Smooth muscle cell (in vitro differentiated cells): ENCODE results near the gene ERC2. TPM values are rescaled to one million over a fixed set of nuclear protein-coding genes. Genes with fewer than 3 reads are reported as not detected.

Source experiments
- DNase-seq: peaks from one replicate; lab custom pipeline; 2025; ENCODE audit not compliant: unreplicated experiment; lab: John Stamatoyannopoulos, UW
- H2AFZ ChIP-seq: fragments of 200-600 bp; sonication (generic); 2 replicates; pipeline ENCODE4 v1.6.0; 2016; ENCODE audit warnings: antibody characterized with exemption, low read depth, mild to moderate bottlenecking
- H3F3A ChIP-seq: fragments of 200-600 bp; sonication (generic); 2 replicates; pipeline ENCODE4 v1.6.0; 2017; ENCODE audit warnings: antibody characterized with exemption, low read depth
- H3K27ac ChIP-seq: fragments of 200-600 bp; sonication (generic); 2 replicates; pipeline ENCODE4 v1.5.1; 2016; ENCODE audit warnings: low read depth, mild to moderate bottlenecking
- H3K27me3 ChIP-seq: fragments of 200-600 bp; sonication (generic); 2 replicates; pipeline ENCODE4 v1.6.1; 2016; ENCODE audit warnings: low read depth, mild to moderate bottlenecking
- H3K36me3 ChIP-seq: fragments of 200-600 bp; sonication (generic); 2 replicates; pipeline ENCODE4 v1.5.1; 2016; ENCODE audit warnings: low read depth
- H3K4me1 ChIP-seq: fragments of 200-600 bp; sonication (generic); 2 replicates; pipeline ENCODE4 v1.5.1; 2016; ENCODE audit warnings: low read depth
- H3K4me2 ChIP-seq: fragments of 200-600 bp; sonication (generic); 2 replicates; pipeline ENCODE4 v1.6.0; 2016; ENCODE audit warnings: mild to moderate bottlenecking
- H3K4me3 ChIP-seq: fragments of 200-600 bp; sonication (generic); 2 replicates; pipeline ENCODE4 v1.5.1; 2016; ENCODE audit warnings: mild to moderate bottlenecking
- H3K79me2 ChIP-seq: fragments of 200-600 bp; sonication (generic); 2 replicates; pipeline ENCODE4 v1.6.0; 2016; ENCODE audit warnings: low read depth, mild to moderate bottlenecking
- H3K9ac ChIP-seq: fragments of 200-600 bp; sonication (generic); 2 replicates; pipeline ENCODE4 v1.6.0; 2016; ENCODE audit warnings: low read depth
- H3K9me3 ChIP-seq: fragments of 200-600 bp; sonication (generic); replicated peaks from 2 replicates; pipeline ENCODE4 v1.5.1; 2016; ENCODE audit warnings: low read depth
- H4K20me1 ChIP-seq: fragments of 200-600 bp; sonication (generic); 2 replicates; pipeline ENCODE4 v1.6.0; 2016; ENCODE audit warnings: low read depth
- WGBS: methylation state at CpG from one replicate; pipeline ENCODE4 v1.1.7; 2016; ENCODE audit warnings: low lambda C conversion rate; 5-methylcytosine and 5-hydroxymethylcytosine counted together
- polyA plus RNA-seq: library from polyadenylated mRNA; unstranded; fragments of >200 nt; fragmentation: Nextera tagmentation; extraction: Ambion mirVana; gene quantifications from 2 replicates; pipeline ENCODE4 v1.2.1, GENCODE V29; 2016
- total RNA-seq: library from RNA; depleted of rRNA; stranded (reverse); fragments of >200 nt; gene quantifications from 2 replicates; pipeline ENCODE4 v1.2.3, GENCODE V29; 2014
- TF ChIP-seq, protein P1 (sequence below): fragments of 200-600 bp; sonication (generic); IDR thresholded peaks from 2 replicates; pipeline ENCODE4 v1.5.1; 2017; ENCODE audit warnings: borderline replicate concordance, mild to moderate bottlenecking, antibody characterized with exemption; ENCODE audit not compliant: insufficient read depth, poor library complexity, severe bottlenecking

The ERC2 gene
- total and polyA plus RNA-seq, 2 experiments from 2014 or later: 1.1 TPM; not detected in 1

GRCh38 chr3:56397798-56398197 is 70.5 kb downstream of the ERC2 start:
- Histone ChIP-seq H3F3A (no peaks in the 10 kb centered on the region), H3K79me2 (no peaks in the 10 kb centered on the region), H3K27ac (no peak overlapping the region), H3K4me2 (no peak overlapping the region), H4K20me1 (no peaks in the 10 kb centered on the region), H2AFZ (no peak overlapping the region), H3K4me3 (no peak overlapping the region), H3K36me3 (no peaks in the 10 kb centered on the region), H3K9ac (no peak overlapping the region), H3K9me3 (no peaks in the 10 kb centered on the region), H3K27me3 (no peaks in the 10 kb centered on the region), H3K4me1 (no peaks in the 10 kb centered on the region)
- 96% methylated on average over 2 of the region's 2 CpGs for WGBS
- TF ChIP-seq, protein P1, sequence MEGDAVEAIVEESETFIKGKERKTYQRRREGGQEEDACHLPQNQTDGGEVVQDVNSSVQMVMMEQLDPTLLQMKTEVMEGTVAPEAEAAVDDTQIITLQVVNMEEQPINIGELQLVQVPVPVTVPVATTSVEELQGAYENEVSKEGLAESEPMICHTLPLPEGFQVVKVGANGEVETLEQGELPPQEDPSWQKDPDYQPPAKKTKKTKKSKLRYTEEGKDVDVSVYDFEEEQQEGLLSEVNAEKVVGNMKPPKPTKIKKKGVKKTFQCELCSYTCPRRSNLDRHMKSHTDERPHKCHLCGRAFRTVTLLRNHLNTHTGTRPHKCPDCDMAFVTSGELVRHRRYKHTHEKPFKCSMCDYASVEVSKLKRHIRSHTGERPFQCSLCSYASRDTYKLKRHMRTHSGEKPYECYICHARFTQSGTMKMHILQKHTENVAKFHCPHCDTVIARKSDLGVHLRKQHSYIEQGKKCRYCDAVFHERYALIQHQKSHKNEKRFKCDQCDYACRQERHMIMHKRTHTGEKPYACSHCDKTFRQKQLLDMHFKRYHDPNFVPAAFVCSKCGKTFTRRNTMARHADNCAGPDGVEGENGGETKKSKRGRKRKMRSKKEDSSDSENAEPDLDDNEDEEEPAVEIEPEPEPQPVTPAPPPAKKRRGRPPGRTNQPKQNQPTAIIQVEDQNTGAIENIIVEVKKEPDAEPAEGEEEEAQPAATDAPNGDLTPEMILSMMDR: no peak
- no peak for DNase-seq

DNA sequence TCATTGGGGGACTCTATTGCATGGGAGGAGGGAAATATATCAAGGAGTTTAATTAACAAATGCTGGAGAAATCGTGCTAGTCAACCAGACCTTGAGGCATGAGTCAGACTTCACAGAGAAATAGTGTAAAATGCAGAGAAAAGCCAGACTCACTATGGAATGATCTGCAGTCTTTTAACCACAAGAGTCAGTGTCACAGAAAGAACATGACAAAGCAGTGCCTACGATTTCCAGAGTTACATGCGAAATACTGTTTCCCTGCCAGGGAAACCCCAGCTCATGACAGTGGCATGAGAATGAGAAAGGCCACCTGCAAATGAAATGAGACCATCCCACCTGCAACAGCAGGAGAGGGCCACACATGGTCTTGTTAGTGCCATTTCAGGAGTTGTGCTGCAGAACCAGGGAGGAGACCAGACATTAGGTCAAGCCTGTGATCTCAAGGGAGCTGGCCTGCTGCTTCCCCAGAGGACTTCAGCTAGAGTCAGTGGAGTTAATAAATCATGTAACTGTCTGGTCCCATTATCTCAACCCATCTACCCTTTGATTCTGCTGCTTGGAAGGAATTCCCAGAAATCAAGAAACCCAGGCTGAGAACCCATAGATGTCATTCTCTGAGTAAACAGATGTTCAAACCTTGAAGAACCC is 79.0 kb downstream of the ERC2 start:
- no peaks in the 10 kb centered on the region for H3K4me1 ChIP-seq
- TF ChIP-seq, protein P1: no peak
- H3K4me3 ChIP-seq: no peak overlapping the region
- H3K79me2 ChIP-seq: no peaks in the 10 kb centered on the region
- peak overlapping the region; percentile 85 for H3K27ac ChIP-seq
- no peaks in the 10 kb centered on the region for H3K27me3 ChIP-seq
- peak overlapping the region; percentile 22 for H3K9ac ChIP-seq
- H4K20me1 ChIP-seq: no peaks in the 10 kb centered on the region
- no peak for DNase-seq
- peaks cover 16% of the 10 kb centered on the region for H3F3A ChIP-seq
- peak overlapping the region; percentile 55 for H3K4me2 ChIP-seq
- no peaks in the 10 kb centered on the region for H3K36me3 ChIP-seq
- no peaks in the 10 kb centered on the region for H3K9me3 ChIP-seq
- 5% methylated on average over 3 of the region's 3 CpGs for WGBS
- no peak overlapping the region for H2AFZ ChIP-seq

DNA sequence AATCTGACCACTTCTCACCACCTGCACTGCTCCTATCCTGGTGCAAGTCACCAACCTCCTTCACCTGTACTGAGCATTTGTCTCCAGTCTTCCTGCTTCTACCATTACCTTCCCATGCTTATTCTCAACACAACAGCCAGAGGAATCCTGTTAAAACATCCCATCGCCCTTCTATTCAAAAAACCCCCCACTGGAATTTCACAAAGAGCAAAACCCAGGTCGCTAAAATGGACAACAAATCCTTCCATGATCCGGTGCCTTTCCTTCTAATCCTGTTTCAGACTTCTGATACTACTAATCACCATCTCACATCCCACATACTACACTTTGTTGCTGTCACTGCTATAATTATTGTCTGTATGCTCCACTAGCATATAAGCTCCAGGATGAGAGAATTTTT is 85.2 kb downstream of the ERC2 start:
- H3K4me3 ChIP-seq: no peak overlapping the region
- no peak overlapping the region for H3K4me2 ChIP-seq
- H3K9me3 ChIP-seq: no peaks in the 10 kb centered on the region
- H3K79me2 ChIP-seq: no peaks in the 10 kb centered on the region
- H4K20me1 ChIP-seq: no peaks in the 10 kb centered on the region
- H3K27me3 ChIP-seq: no peaks in the 10 kb centered on the region
- H3K4me1 ChIP-seq: no peaks in the 10 kb centered on the region
- TF ChIP-seq, protein P1: no peak
- no peak overlapping the region for H2AFZ ChIP-seq
- H3K36me3 ChIP-seq: no peaks in the 10 kb centered on the region
- DNase-seq: no peak
- no peaks in the 10 kb centered on the region for H3F3A ChIP-seq
- no peak overlapping the region for H3K27ac ChIP-seq
- no peak overlapping the region for H3K9ac ChIP-seq
- WGBS: 48% methylated on average over 3 of the region's 3 CpGs

DNA sequence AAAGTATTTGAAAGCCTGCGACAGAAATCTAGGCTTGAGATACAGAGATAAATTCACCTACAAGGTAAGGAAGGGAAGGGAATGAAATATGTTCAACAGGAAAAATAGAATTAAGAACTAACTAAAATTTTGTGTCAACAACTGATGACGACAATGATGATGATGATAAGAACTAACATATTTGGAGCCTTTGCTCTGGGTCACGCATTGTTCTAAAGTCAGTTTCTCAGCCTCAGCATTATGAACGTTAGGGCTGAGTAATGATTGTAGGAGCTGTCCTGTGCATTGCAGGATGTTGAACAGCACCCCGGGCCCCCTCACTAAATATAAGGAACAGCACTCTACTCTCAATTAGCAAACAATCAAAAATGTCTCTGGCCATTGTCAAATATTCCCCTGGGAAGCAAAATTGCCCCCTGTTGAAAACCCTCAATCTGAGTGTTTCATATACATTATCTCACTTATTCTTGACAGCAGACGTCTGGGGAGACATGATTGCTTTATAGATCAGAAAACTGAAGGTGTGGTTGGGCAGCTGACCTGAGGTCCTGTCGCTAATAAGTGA is 88.5 kb downstream of the ERC2 start:
- Histone ChIP-seq H3F3A (no peaks in the 10 kb centered on the region), H3K4me3 (no peak overlapping the region), H3K79me2 (no peaks in the 10 kb centered on the region), H3K27me3 (no peaks in the 10 kb centered on the region), H3K9ac (no peak overlapping the region), H3K4me2 (no peak overlapping the region), H3K27ac (no peak overlapping the region), H3K9me3 (no peaks in the 10 kb centered on the region), H4K20me1 (no peaks in the 10 kb centered on the region), H2AFZ (no peak overlapping the region), H3K4me1 (no peaks in the 10 kb centered on the region), H3K36me3 (no peaks in the 10 kb centered on the region)
- 78% methylated on average over 7 of the region's 7 CpGs for WGBS
- TF ChIP-seq, protein P1: no peak
- DNase-seq: no peak
